H1 (cell line): Measurements from ENCODE around the gene TRAPPC13. TPM values are rescaled to one million over a fixed set of nuclear protein-coding genes. Genes with fewer than 3 reads are reported as not detected.

Source experiments
- EGR1 ChIP-seq: IDR thresholded peaks from 2 replicates; pipeline ENCODE4 v1.6.1; 2011; ENCODE audit warnings: low read depth, low read length, borderline replicate concordance
- HDAC6 ChIP-seq: IDR thresholded peaks from one replicate; pipeline ENCODE4 v1.7.1; 2012; ENCODE audit warnings: low read depth, mild to moderate bottlenecking, inconsistent platforms, low read length, moderate library complexity
- MAFK ChIP-seq: IDR thresholded peaks from 2 replicates; pipeline ENCODE4 v1.6.1; 2012; ENCODE audit warnings: low read depth, mild to moderate bottlenecking, improper control_type of control experiment, low read length
- POLR2A ChIP-seq, 2 experiments: IDR thresholded peaks; 1 replicate in 1 of 2; 2 replicates in 1 of 2; pipeline ENCODE4 v1.6.1; 2011; ENCODE audit warnings: low read depth in 2 of 2, low read length in 2 of 2, mild to moderate bottlenecking in 2 of 2; ENCODE audit errors: control extremely low read depth in 1 of 2
- POU5F1 ChIP-seq: IDR thresholded peaks from 2 replicates; pipeline ENCODE4 v1.6.1; 2011; ENCODE audit warnings: low read depth, mild to moderate bottlenecking, low read length, moderate library complexity
- RAD21 ChIP-seq, 2 experiments: IDR thresholded peaks in 1 of 2; conservative IDR thresholded peaks in 1 of 2; 2 replicates each; pipeline ENCODE4 v1.6.1; 2011; ENCODE audit warnings: low read depth in 2 of 2, low read length in 2 of 2, improper control_type of control experiment in 1 of 2, inconsistent platforms in 1 of 2, mild to moderate bottlenecking in 1 of 2, moderate library complexity in 1 of 2
- SP1 ChIP-seq: IDR thresholded peaks from 2 replicates; pipeline ENCODE4 v1.6.1; 2011; ENCODE audit warnings: low read depth, low read length
- TEAD4 ChIP-seq: IDR thresholded peaks from 2 replicates; pipeline ENCODE4 v1.6.1; 2012; ENCODE audit warnings: low read depth, low read length, inconsistent platforms, mixed read lengths
- polyA plus RNA-seq, 7 experiments: library from polyadenylated mRNA; depleted of rRNA in 3 of 7; stranded (reverse) in 5 of 7; unstranded in 2 of 7; fragments of >200 nt in 5 of 7; fragments of 200-250 nt in 2 of 7; gene quantifications; 1 replicate in 5 of 7; 2 replicates in 1 of 7; 4 replicates in 1 of 7; pipeline versions ENCODE4 v1.2.1 to v1.2.3, GENCODE V29; 2011 to 2013; ENCODE audit warnings: missing spikeins in 2 of 7, mixed read lengths in 2 of 7
- total RNA-seq: library from RNA; stranded (reverse); fragmentation: NEBNext Ultra II Directional; extraction: Animal tissue kit (Norgen Biotek cat#: 25700); gene quantifications from 2 replicates; pipeline ENCODE4 v1.2.1, GENCODE V29; 2021
- TF ChIP-seq, protein P1 (sequence below): fragments of 300-600 bp; sonication (generic); IDR thresholded peaks from 2 replicates; pipeline ENCODE4 v1.7.1; 2012; ENCODE audit warnings: low read length, moderate library complexity, mild to moderate bottlenecking, inconsistent platforms; ENCODE audit not compliant: insufficient replicate concordance

Gene TRAPPC13
- total and polyA plus RNA-seq, 2 of the 8 experiments (the other 6 are each of a cell fraction or from before 2014, with no cell fraction given), result 6.3 to 16.8 TPM

DNA sequence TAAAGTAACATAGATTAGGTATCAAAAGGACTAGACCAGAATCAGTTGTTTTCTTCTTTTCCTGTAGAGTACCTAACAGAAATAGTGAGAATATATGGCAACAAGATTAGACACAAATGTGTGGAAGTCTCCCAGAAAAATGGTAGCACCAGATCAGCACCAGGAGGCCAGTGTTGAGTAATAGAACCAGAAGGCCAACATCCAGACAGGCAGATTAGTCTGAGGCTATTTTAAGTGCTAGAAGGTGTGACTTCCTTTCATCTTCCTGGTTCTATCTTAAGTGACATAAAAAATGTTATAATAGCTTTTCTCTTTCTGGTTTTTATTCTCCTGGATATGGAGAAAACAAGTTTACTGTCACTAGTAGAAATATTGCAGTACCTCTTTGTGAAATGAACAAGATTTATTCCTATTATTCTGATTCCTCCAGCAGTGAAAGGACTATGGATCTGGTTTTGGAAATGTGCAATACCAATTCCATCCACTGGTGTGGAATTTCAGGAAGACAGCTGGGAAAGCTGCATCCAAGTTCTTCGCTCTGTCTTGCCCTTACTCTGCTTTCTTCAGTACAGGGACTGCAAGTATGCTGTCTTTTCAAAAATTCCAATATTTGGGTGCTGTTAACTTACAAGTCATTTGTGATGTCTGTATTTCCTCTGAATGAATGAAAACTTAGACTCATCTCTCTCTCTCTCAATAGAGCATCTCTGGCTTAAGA, 39.1 kb downstream of the TRAPPC13 start (continued):
- TF ChIP-seq RAD21 (IDR thresholded peaks at IDR 0.05 in 1 of 2, conservative IDR thresholded peaks at IDR 0.05 in 1 of 2; ENCODE audit: low read depth in 2 of 2, low read length in 2 of 2) (peak; percentile 23 to 25; a peak in 1 of 4 replicates), MAFK (no peak), SP1 (no peak), TEAD4 (peak; percentile 91), POLR2A (IDR thresholded peaks at IDR 0.05; ENCODE audit: control extremely low read depth in 1 of 2, low read depth in 2 of 2, low read length in 2 of 2) (no peak), HDAC6 (no peak), POU5F1 (no peak), EGR1 (no peak)
- TF ChIP-seq, protein P1, sequence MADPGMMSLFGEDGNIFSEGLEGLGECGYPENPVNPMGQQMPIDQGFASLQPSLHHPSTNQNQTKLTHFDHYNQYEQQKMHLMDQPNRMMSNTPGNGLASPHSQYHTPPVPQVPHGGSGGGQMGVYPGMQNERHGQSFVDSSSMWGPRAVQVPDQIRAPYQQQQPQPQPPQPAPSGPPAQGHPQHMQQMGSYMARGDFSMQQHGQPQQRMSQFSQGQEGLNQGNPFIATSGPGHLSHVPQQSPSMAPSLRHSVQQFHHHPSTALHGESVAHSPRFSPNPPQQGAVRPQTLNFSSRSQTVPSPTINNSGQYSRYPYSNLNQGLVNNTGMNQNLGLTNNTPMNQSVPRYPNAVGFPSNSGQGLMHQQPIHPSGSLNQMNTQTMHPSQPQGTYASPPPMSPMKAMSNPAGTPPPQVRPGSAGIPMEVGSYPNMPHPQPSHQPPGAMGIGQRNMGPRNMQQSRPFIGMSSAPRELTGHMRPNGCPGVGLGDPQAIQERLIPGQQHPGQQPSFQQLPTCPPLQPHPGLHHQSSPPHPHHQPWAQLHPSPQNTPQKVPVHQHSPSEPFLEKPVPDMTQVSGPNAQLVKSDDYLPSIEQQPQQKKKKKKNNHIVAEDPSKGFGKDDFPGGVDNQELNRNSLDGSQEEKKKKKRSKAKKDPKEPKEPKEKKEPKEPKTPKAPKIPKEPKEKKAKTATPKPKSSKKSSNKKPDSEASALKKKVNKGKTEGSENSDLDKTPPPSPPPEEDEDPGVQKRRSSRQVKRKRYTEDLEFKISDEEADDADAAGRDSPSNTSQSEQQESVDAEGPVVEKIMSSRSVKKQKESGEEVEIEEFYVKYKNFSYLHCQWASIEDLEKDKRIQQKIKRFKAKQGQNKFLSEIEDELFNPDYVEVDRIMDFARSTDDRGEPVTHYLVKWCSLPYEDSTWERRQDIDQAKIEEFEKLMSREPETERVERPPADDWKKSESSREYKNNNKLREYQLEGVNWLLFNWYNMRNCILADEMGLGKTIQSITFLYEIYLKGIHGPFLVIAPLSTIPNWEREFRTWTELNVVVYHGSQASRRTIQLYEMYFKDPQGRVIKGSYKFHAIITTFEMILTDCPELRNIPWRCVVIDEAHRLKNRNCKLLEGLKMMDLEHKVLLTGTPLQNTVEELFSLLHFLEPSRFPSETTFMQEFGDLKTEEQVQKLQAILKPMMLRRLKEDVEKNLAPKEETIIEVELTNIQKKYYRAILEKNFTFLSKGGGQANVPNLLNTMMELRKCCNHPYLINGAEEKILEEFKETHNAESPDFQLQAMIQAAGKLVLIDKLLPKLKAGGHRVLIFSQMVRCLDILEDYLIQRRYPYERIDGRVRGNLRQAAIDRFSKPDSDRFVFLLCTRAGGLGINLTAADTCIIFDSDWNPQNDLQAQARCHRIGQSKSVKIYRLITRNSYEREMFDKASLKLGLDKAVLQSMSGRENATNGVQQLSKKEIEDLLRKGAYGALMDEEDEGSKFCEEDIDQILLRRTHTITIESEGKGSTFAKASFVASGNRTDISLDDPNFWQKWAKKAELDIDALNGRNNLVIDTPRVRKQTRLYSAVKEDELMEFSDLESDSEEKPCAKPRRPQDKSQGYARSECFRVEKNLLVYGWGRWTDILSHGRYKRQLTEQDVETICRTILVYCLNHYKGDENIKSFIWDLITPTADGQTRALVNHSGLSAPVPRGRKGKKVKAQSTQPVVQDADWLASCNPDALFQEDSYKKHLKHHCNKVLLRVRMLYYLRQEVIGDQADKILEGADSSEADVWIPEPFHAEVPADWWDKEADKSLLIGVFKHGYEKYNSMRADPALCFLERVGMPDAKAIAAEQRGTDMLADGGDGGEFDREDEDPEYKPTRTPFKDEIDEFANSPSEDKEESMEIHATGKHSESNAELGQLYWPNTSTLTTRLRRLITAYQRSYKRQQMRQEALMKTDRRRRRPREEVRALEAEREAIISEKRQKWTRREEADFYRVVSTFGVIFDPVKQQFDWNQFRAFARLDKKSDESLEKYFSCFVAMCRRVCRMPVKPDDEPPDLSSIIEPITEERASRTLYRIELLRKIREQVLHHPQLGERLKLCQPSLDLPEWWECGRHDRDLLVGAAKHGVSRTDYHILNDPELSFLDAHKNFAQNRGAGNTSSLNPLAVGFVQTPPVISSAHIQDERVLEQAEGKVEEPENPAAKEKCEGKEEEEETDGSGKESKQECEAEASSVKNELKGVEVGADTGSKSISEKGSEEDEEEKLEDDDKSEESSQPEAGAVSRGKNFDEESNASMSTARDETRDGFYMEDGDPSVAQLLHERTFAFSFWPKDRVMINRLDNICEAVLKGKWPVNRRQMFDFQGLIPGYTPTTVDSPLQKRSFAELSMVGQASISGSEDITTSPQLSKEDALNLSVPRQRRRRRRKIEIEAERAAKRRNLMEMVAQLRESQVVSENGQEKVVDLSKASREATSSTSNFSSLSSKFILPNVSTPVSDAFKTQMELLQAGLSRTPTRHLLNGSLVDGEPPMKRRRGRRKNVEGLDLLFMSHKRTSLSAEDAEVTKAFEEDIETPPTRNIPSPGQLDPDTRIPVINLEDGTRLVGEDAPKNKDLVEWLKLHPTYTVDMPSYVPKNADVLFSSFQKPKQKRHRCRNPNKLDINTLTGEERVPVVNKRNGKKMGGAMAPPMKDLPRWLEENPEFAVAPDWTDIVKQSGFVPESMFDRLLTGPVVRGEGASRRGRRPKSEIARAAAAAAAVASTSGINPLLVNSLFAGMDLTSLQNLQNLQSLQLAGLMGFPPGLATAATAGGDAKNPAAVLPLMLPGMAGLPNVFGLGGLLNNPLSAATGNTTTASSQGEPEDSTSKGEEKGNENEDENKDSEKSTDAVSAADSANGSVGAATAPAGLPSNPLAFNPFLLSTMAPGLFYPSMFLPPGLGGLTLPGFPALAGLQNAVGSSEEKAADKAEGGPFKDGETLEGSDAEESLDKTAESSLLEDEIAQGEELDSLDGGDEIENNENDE, result no peak
- TF ChIP-seq, all 59 proteins: peak for 3
